Activated CD8-positive, alpha-beta T cell treated with anti-CD3 and anti-CD28 coated beads for 36 hours (primary cell): ENCODE data around the gene KANK2. TPM values are rescaled to one million over a fixed set of nuclear protein-coding genes. Genes with fewer than 3 reads are reported as not detected.

ENCODE experiments used
- ATAC-seq: fragments of 200-7000 bp; cut with Tn5 transposase; one replicate; pipeline ENCODE4 v1.10.0; 2021; ENCODE audit warnings: mild to moderate bottlenecking, moderate library complexity
- CTCF ChIA-PET: fragments of 350-600 bp; sonication (Branson Sonifier 250); formaldehyde crosslinking; loops from one replicate; lab custom pipeline; 2021; ENCODE audit warnings: antibody characterized with exemption; lab: Charles Lee
- POLR2A ChIA-PET: fragments of 350-600 bp; sonication (Branson Sonifier 250); formaldehyde crosslinking; loops from one replicate; lab custom pipeline; 2021; ENCODE audit warnings: antibody characterized with exemption; lab: Charles Lee
- DNase-seq: peaks from one replicate; pipeline ENCODE4 v3.0.0-alpha.2; 2020
- H3K27ac Mint-ChIP-seq: one replicate; pipeline ENCODE4 v1.8.0; 2021; ENCODE audit warnings: mild to moderate bottlenecking, mixed read lengths
- H3K27me3 Mint-ChIP-seq: one replicate; pipeline ENCODE4 v1.8.0; 2021; ENCODE audit warnings: mixed read lengths
- H3K36me3 Mint-ChIP-seq: one replicate; pipeline ENCODE4 v1.8.0; 2021; ENCODE audit warnings: low read depth, mixed read lengths
- H3K4me1 Mint-ChIP-seq: one replicate; pipeline ENCODE4 v1.8.0; 2021; ENCODE audit warnings: low read depth, mixed read lengths
- H3K4me3 Mint-ChIP-seq: one replicate; pipeline ENCODE4 v1.8.0; 2021; ENCODE audit warnings: mild to moderate bottlenecking, moderate library complexity, mixed read lengths
- H3K9me3 Mint-ChIP-seq: one replicate; pipeline ENCODE4 v1.8.0; 2021; ENCODE audit warnings: mixed read lengths
- intact Hi-C: fragments of 100-400 bp; cut with micrococcal nuclease; formaldehyde crosslinking; loops from one replicate; pipeline ENCODE4 v1.10.0; 2022
- total RNA-seq, 2 experiments: library from RNA; stranded (reverse); gene quantifications; one replicate each; pipeline ENCODE4 v1.2.3, GENCODE V29; 2021
- TF ChIP-seq, protein P1 (sequence below): fragments of 200-600 bp; IDR thresholded peaks from one replicate; pipeline ENCODE4 v1.8.0; 2022; ENCODE audit warnings: antibody characterized with exemption, mild to moderate bottlenecking

Gene KANK2
- total RNA-seq, 2 experiments from 2014 or later = 1.9 to 2.0 TPM

DNA sequence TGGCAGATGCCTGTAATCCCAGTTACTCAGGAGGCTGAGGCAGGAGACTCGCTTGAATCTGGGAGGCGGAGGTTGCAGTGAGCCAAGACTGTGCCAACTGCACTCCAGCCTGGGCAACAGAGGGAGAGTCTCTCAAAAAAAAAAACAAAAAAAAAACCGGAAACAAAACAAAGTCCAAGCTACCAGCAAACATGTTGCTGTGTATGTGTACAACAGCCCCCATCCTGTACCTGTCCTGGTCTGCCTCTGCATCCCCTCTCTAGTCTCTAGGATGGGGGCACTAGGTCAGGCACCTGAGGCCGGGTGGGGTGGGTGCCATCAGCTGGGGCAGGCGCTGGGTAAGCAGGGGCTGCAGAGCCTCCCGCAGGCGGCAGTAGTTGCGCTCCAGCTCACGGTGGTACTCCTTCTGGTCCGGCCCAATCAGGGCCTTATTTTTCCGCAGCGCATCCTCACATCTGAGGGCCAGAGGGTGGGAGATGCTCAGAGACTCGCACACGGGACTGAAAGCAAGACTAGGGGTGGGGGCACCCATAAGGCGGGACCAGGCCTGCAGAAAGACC lies 2.8 kb upstream of the KANK2 start:
- ATAC-seq (no peak), DNase-seq (no peak)
- Mint-ChIP-seq H3K27me3 (peaks cover 12% of the 10 kb centered on the region), H3K36me3 (no peaks in the 10 kb centered on the region), H3K9me3 (no peaks in the 10 kb centered on the region), H3K27ac (no peak overlapping the region), H3K4me3 (no peak overlapping the region), H3K4me1 (peaks cover 7% of the 10 kb centered on the region)
- CTCF ChIA-PET = no interaction called here
- POLR2A ChIA-PET = no interaction called here
- TF ChIP-seq, protein P1, sequence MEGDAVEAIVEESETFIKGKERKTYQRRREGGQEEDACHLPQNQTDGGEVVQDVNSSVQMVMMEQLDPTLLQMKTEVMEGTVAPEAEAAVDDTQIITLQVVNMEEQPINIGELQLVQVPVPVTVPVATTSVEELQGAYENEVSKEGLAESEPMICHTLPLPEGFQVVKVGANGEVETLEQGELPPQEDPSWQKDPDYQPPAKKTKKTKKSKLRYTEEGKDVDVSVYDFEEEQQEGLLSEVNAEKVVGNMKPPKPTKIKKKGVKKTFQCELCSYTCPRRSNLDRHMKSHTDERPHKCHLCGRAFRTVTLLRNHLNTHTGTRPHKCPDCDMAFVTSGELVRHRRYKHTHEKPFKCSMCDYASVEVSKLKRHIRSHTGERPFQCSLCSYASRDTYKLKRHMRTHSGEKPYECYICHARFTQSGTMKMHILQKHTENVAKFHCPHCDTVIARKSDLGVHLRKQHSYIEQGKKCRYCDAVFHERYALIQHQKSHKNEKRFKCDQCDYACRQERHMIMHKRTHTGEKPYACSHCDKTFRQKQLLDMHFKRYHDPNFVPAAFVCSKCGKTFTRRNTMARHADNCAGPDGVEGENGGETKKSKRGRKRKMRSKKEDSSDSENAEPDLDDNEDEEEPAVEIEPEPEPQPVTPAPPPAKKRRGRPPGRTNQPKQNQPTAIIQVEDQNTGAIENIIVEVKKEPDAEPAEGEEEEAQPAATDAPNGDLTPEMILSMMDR = no peak
- intact Hi-C loops = loop anchor here (5.0 kb wide), 1 partner anchor 63 kb away; no protein-coding TSS in a partner anchor

DNA sequence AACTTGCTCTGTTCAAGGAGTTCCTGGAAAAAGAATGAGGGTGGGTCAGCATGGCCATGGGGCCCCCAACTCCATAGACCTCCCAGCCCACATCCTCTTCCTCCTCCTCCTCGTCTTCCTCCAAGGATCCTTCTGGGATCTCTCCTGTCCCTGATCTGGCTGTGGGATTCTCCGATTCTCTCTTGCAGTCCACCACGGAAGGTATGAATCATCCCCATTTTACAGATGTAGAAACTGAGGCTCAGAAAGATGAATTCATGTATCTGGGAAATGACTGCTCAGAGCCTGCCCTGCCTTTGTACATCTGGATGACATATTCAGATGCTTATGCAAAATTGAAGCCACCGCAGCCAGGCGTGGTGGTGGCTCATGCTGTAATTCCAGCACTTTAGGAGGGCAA lies 2.2 kb upstream of the KANK2 start:
- ChIA-PET CTCF (interaction anchor here (2.0 kb wide), 1 partner anchor 73 kb away, joined by 6 read pairs; no protein-coding TSS in a partner anchor), POLR2A (no interaction called here)
- H3K4me1 Mint-ChIP-seq = peaks cover 7% of the 10 kb centered on the region
- no peak overlapping the region for H3K27ac Mint-ChIP-seq
- H3K36me3 Mint-ChIP-seq = no peaks in the 10 kb centered on the region
- no peaks in the 10 kb centered on the region for H3K9me3 Mint-ChIP-seq
- DNase-seq (no peak), ATAC-seq (no peak)
- no peak overlapping the region for H3K4me3 Mint-ChIP-seq
- H3K27me3 Mint-ChIP-seq = peaks cover 12% of the 10 kb centered on the region
- TF ChIP-seq, protein P1 = no peak
- intact Hi-C loops = no loop called here

DNA sequence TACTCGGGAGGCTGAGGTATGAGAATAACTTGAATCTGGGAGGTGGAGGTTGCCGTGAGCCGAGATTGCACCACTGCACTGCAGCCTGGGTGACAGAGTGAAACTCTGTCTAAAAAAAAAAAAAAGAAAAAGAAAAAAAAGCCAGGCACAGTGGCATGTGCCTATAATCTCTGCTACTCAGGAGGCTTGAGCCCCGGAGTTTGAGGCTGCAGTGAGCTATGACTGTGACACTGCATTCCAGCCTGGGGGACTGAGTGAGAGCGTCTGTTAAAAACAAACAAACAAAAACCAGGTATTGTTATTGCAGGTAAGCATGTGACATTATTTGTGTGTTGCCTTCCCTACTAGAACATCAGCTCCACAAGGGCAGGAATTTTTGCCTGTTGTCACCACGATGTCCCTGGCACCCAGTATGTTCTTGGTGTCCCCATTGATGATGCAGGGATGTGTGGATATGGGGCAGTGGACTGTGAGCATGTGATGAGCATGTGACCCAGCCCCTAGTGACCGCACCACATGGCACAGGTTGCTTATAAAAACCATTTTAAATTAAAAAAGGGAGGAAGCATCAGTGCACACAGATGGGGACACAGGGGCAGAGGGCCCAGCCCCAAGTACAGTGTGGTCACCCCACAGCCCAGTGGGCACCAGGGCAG lies 1.6 kb upstream of the KANK2 start:
- no peak for ATAC-seq
- H3K9me3 Mint-ChIP-seq = no peaks in the 10 kb centered on the region
- TF ChIP-seq, protein P1 = no peak
- H3K4me3 Mint-ChIP-seq = peak overlapping the region; percentile 71
- CTCF ChIA-PET = interaction anchor here (2.0 kb wide), 1 partner anchor 73 kb away, joined by 6 read pairs; no protein-coding TSS in a partner anchor
- intact Hi-C loops = no loop called here
- H3K27ac Mint-ChIP-seq = no peak overlapping the region
- no peak for DNase-seq
- peaks cover 7% of the 10 kb centered on the region for H3K4me1 Mint-ChIP-seq
- peaks cover 12% of the 10 kb centered on the region for H3K27me3 Mint-ChIP-seq
- no peaks in the 10 kb centered on the region for H3K36me3 Mint-ChIP-seq
- POLR2A ChIA-PET = interaction anchor here (0.8 to 1.2 kb wide), 2 partner anchors 19 to 30 kb away, joined by 3 read pairs; no protein-coding TSS in a partner anchor

DNA sequence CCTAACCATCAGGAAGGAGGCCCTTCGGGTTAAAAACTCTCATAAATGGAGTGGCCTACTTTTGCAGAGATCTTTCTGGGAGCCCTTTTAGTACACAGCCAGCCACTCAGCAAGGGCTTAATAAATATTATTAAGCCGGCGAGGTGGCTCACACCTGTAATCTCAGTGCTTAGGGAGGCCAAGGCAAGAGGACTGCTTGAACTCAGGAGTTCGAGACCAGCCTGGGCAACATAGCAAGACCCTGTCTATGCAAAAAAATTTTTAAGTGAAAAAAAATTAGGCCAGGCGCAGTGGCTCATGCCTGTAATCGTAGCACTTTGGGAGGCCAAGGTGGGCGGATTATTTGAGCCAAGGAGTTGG lies 810 bp upstream of the KANK2 start:
- intact Hi-C loops = no loop called here
- ChIA-PET CTCF (interaction anchor here (0.6 to 2.0 kb wide), 2 partner anchors 72 to 162 kb away, joined by 3 to 6 read pairs; no protein-coding TSS in a partner anchor), POLR2A (interaction anchor here (0.7 to 1.2 kb wide), 3 partner anchors 15 to 29 kb away, joined by 3 read pairs; no protein-coding TSS in a partner anchor)
- TF ChIP-seq, protein P1 = no peak
- H3K27me3 Mint-ChIP-seq = peaks cover 12% of the 10 kb centered on the region
- H3K36me3 Mint-ChIP-seq = no peaks in the 10 kb centered on the region
- no peaks in the 10 kb centered on the region for H3K9me3 Mint-ChIP-seq
- H3K27ac Mint-ChIP-seq = no peak overlapping the region
- H3K4me1 Mint-ChIP-seq = peaks cover 7% of the 10 kb centered on the region
- peak overlapping the region; percentile 71 for H3K4me3 Mint-ChIP-seq
- DNase-seq (no peak), ATAC-seq (no peak)
